Breast epithelium (tissue), 3 donors: ENCODE measurements around the gene PHF21A.

Experiments
- CTCF ChIP-seq, 3 donors: fragments of 450-650 bp; IDR thresholded peaks; one replicate each; pipeline ENCODE4 v1.5.1; 2016 to 2017; ENCODE audit warnings: antibody characterized with exemption in 3 of 3, mild to moderate bottlenecking in 3 of 3, moderate library complexity in 3 of 3
- POLR2AphosphoS5 ChIP-seq, 3 donors: sonication (generic); formaldehyde crosslinking; IDR thresholded peaks; one replicate each; pipeline ENCODE4 v1.6.1; 2017; ENCODE audit warnings: antibody characterized with exemption in 3 of 3

- no peak for TF ChIP-seq CTCF (IDR thresholded peaks at IDR 0.05)
- no peak for TF ChIP-seq POLR2AphosphoS5 (IDR thresholded peaks at IDR 0.05)
Measured at GRCh38 chr11:46075168-46075567, 46.1 kb downstream of the PHF21A start.
